AG20443 (cell line): ENCODE data around the gene ZNF444.

Experiments used
- DNase-seq: peaks from one replicate; pipeline ENCODE4 v3.0.0; 2012; ENCODE audit warnings: low spot score, mixed read lengths

ZNF444 gene

DNA sequence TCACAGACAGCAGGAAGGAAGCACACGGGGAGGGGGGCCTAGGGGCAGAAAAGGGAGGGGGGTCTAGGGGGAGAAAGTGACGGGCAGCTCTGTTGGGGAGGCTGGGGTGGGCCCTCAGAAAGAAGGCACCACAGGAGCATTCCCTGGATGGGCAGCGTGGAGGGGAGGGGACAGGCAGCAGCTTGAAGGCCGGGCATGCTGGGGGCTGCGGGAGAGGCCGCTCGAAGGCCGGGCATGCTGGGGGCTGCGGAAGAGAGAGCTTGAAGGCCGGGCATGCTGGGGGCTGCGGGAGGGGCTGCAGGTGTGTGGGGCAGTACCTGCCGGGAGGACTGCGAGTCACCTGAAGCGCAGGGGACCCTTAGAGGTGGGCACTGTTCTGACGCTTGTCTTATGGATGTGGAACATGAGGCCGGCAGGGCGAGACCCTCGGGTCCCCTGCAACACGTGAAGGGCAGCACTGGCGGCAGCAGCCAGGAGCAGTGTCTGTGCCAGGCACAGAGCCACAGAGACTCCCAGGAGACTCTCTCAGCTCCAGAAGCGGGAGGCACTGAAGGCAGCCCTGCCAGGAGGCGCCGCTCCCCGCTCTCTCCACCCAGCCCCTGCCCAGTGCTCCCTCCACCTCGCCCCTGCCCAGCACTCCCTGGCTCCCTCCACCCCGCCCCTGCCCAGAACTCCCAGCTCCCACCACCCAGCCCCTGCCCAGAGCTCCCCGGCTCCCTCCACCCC lies 33.3 kb upstream of the ZNF444 start:
- no peak for DNase-seq

DNA sequence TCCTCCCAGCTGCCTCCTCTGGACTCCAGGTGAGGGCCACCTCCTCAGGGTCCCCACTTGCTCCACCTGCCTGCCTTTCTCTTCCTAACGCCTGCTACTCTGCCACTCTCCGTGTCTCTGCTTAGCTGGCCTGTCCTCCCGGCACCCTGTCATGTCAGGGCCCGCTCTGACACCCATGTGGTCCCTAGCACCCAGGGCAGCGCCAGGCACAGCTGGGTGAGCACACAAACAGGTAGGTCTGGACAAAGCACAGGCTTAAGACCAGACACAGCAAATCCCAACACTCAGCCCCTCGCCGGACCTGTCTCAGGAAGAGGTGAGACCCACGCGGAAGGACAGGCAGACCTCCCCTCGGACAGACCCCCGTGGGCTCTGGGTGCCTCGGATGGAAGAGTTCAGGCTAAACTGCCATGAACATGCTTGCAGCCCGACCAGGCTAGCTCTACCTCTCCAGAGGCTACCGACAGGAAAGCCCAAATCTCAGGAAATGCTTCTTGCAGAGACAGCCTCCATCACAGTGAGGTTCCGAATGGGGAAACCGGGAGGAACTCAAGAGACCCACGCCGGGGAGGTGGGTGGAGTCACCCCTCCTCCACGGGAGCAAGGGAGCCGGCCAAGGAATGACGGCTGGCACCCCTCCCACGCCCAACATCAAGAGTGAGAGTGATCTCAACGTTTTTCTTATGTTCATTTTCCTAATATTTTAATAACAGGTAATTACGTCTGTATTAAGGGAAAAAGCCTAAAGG lies 32.5 kb upstream of the ZNF444 start:
- DNase-seq, result peak; percentile 61

DNA sequence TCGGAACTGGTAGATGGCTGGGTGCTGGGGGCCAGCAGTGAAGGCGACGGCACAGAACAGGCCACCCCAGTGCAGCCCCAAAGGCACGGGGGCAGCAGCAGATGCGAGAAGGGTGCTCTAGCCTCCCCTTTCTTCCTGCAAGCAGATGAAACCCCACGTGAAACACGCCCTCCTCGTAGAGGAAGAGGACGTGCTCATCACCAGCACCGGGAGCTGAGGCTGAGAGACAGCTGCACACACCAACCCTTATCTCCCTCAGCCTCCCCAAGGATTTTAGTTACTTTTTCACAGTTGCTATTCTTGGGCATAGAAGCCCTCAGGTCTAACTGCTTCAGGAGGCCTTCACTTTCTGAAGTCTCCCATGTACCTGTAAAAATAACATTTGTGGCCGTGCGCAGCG lies 31.9 kb upstream of the ZNF444 start:
- peak; percentile 32 for DNase-seq

DNA sequence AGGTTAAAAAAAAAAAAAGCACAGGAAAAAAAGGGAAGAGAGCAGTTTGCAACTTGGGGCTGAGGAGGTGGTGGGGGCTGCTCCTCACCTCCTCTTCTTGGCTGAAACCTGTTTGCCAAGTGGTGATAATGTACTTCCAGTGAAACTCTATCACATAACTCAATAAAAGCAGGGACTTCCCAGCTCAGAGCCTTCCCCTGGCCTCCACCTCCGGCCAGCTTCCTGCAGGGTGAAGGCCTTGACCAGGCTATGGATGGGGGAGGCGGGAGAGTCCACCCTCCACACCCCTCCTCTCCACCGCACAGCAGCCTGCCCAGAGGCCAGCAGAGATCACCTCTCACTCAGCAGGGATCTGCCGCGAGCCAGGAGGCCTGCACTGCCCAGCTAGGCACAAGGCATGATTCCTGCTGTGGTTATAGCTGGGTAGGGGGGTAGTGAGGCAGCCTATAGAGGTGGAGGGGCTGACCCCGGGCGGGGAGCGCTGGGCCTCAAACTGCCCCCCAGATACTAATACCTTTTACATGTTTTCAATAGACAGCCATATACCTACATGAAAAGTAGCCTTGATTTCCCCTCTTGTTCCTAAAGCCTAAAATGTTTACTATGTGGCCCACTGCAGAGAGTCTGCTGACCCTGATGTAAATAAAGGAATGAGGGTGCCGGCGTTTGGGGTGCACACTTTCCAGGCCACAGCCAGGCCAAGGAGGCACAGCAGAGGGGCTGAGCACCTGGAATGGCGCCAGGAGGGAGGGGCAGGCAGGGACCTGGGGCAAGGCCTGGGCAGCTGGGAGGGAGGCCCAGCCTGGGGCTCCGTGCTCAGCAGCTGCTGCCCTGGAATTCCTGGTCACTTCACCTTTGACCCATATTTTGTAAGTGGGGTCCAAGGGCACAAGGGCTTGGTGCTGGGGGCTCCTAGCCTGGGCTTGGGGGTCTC lies 30.3 kb upstream of the ZNF444 start:
- no peak for DNase-seq

DNA sequence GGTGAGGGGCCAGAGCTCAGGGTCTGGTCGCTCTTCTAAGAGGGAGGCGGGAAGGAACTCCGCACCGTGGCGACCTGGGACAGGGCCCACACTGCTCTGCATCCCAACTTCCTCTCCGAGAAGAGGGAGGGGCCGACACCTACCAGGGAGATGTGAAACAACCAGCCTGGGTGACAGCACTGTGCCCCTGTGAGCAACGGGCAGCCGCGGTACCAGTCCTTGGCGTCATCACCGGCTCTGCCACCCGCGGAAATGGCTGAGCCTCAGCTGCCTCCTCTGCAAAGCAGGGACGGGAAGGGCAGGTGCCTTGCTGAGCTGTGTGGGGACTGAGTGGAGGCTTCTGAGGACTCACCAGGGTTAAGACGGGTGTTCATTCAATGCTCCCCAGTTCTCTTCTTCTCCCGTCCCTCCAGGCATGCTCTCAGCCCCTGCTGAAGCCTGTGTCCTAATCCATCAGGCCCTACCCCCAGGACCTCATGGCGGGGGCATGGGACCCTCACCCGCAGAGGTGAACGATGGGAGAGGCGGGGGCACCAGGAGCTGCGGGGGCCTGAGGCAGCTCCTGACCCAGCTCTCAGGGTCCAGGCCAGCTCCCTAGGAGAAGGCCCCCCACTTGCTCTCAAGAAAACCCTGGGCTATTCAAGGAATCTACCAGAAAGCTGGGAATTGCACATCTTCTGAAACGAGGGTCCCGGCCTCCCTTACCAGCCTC lies 29.3 kb upstream of the ZNF444 start:
- DNase-seq, result no peak

DNA sequence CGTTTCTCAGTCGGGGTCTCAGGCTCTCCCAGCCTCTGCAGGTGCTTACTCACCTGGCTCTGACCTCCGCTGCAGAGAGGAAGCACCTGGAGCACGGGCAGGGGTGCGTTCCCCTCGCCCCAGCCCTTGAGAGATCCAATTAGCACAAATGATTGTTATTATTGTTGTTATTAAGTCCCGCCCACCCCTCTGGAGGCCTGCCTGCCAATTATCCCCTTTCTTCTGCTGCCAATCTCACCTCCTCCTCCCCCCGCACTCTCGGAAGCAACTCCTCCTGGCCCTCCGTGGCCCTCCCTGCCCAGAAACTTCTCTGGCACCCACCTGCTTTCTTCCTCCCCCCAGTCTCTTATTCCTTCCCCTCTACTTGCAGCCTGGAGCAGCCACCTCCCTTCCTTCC lies 28.8 kb upstream of the ZNF444 start:
- DNase-seq, result no peak

DNA sequence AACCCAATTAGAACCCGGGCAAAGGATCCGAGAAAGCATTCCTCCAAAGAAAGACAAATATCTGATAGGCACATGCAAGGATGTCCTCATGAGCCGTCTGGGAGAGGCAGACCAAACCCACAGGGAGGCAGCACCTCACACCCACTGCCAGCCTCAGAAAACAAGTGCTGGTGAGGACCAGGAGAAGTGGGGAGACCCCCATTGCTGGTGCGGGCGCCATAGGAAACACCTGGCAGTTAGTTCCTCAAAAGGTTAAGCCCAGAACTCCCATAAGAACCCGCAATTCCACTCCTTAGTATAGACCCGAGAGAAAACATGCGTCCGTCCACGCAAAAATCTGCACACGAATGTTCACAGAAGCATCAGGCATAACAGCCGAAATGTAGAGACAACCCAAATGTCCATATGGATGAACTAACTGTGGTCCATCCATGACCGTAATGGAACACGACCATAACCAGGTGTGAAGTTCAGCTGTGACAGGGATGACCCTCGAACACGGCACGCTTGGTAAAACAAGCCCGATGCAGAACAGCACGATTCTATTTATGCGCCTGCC lies 27.9 kb upstream of the ZNF444 start:
- DNase-seq, result no peak

DNA sequence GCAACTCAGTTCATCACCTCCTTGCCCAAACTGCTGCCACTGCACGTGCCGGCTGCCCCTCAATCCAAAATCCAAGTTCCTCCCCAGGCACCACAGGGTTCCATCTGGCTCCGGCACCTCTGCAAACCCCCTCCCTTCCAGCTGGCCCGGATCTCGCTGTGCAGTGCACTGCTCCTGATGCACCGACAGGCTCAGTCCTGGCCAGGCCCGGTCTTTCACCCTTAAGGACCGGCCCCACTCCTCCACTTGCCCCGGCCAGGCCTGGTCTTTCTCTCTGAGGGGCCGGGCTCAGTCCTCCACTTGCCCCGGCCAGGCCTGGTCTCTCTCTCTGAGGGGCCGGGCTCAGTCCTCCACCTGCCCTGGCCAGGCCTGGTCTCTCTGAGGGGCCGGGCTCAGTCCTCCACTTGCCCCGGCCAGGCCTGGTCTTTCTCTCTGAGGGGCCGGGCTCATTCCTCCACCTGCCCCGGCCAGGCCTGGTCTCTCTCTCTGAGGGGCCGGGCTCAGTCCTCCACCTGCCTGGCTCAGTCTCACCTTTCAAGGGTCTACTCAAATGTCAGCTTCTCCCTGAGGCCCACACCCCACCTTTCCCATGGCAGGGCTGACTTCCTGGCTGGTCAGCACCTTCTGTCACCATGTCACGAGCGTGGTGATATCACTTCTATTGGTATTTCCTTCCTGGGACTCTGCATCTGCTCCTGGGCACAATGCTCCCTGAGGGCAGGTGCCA lies 26.9 kb upstream of the ZNF444 start:
- no peak for DNase-seq

DNA sequence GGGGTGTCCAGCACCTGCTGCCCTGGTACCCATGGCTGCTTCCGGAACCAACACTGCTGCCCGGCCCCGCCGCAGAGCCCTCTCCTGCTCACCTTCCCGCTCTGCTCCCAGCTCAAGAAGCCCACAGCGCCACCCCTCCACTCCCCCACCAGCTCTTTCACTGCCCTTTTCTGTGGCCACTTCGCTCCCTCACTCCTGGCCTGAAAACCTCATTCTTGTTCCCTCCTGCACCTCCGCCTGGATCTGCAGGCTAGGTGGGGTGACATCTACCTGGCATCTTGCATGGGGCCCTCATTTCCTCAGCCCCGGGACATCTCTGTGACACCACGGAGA lies 26.3 kb upstream of the ZNF444 start:
- DNase-seq, result no peak

DNA sequence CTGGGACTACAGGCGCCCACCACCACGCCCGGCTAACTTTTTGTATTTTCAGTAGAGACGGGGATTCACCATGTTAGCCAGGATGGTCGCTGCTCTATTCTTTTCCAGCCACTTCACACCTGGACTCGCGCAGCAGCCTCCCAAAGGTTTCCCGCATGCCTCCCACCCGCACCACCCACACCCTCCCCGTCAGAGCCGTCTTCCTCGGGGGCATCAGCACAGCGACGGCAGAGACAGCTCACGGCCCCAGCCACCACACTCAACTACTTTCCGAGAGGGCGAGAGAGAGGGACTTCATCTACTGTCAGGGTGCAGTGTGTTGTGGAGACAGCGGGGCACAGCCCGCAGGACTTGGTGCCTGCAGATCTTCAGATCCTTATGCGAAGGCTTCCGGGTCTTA lies 25.6 kb upstream of the ZNF444 start:
- no peak for DNase-seq

DNA sequence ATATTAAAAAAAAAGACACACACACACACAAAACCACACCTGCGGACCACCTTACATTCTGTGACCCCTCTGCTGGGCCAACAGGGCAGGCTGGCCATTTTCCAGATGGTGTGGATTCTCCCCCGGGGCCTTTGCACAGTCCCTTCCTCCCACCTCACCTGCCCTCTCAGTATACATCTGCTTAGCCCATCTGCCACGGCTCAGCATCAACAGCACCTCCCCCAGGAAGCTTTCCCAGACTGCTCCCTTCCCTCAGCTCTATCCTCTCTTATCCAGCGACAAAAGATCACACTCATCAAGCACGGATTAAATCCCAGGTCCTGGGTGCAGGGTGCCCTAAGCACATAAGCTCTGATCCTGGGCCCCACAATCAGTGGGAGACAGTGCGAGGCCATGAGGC lies 24.5 kb upstream of the ZNF444 start:
- no peak for DNase-seq

DNA sequence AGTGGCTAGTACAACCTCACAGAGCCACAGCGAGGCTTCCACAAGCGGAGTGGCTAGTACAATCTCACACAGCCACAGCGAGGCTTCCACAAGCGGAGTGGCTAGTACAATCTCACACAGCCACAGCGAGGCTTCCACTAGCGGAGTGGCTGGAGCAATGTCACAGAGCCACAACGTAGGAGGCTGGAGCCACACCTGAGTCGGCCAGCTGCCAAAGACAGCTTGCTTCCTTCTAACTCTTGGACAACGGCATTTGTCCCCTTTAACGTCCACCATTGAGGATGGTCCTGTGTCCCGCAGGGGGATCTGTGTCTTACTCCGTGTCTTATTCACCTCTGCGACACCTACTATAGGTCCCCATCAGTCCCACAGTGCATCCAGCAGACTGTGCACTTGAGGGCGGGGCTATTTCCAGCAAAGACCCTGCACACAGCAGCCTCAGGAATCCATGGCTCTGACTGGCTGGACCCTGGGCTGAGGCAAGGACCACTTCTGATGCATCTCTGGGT lies 23.7 kb upstream of the ZNF444 start:
- DNase-seq, result no peak

DNA sequence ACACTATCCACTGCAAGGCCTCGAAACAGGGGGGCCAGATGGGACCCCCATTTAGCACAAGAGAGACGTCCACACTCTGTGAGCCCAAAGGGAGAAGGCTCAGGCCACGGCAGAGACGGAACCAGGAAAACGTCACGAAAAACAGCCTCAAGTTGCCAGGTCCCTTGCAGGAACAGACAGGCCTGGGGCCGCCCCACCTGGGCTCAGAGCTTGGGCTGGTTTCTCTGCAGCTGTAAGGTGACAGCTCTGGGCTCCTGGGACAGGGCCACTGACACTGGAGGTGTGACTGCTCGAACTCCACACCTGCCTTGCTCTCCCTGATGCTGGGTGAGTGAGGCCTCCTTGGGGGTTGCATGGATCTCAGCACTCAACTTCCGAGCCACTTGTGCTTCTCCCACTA lies 23.2 kb upstream of the ZNF444 start:
- no peak for DNase-seq

DNA sequence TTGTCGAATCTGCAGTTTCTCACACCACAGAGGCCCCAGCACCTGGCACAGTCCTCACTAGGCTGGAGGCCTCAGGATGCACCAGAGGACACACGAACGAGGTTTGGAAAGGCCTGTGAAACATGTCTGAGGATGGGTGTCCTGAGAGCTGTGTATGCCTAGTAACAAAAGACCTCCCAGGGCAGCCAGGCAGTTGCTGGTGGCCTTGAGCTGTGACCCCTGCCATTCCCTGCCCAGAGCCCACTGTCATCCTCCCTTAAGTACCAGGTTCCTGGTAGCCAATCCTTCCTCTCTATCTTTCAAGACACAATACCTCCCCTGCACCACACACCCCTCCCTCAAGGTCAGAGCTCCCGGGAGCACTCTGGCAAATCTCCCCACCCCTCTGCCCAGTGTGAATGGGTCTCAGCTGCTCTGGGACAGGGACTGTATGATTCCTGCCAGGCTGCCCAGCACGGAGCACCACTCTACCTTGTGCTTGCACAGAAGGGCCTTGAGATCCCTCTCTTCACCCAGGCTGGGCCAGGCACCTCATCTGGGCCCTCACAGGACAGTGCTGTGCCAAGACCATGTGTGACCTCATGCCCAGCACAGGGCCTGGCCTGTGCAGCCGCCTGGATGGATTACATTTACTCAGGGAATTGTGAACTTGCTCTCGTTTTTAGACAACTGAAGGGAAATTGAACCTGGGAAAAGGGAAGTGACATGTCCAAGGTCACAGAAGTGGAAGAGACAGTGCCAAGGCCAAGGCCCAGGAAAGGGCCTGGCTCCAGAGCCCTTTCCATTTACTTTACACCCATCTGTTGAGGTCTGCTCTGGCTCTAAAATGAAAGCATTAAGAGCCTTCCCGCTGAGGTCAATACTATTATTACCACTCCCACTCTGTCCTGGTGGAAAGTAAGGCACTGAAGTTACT lies 22.2 kb upstream of the ZNF444 start:
- DNase-seq, result no peak

DNA sequence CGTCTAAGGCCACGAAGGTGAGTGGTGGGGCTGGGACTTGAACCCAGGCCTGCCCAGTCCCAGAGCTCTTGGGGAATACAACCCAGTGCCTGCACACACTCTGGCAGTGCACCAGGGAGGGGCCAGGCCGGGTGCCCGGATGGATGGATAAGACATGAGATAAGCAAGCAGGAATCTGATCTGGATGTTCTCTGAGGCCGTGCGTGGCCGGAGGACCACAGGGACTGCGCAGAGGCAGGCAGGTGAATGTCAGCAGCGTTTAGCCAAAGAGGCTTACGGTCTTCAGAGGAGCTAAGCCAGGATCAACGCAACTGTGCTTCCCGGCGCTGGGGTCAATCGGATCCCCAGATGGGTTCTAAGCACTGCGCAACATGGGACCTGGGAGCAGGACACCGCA lies 21.5 kb upstream of the ZNF444 start:
- peak; percentile 41 for DNase-seq

DNA sequence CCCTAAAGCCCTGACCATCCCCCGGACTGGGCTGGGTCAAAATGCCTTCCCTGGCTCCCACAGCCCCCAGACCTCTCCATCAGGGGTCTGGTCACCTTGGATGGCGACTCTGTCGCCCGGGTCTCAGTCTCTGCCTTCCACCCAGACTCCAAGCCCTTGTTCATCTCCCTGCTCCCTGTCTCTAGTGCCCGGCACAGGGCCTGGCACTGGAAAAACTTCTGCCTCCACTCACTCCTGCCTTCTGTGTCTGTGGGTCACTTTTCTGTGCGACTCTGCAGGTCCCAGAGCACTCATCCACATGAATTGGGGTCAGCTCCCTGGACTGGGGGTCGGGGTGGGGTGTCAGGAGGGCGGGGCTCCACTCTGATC lies 21.1 kb upstream of the ZNF444 start:
- DNase-seq, result no peak

DNA sequence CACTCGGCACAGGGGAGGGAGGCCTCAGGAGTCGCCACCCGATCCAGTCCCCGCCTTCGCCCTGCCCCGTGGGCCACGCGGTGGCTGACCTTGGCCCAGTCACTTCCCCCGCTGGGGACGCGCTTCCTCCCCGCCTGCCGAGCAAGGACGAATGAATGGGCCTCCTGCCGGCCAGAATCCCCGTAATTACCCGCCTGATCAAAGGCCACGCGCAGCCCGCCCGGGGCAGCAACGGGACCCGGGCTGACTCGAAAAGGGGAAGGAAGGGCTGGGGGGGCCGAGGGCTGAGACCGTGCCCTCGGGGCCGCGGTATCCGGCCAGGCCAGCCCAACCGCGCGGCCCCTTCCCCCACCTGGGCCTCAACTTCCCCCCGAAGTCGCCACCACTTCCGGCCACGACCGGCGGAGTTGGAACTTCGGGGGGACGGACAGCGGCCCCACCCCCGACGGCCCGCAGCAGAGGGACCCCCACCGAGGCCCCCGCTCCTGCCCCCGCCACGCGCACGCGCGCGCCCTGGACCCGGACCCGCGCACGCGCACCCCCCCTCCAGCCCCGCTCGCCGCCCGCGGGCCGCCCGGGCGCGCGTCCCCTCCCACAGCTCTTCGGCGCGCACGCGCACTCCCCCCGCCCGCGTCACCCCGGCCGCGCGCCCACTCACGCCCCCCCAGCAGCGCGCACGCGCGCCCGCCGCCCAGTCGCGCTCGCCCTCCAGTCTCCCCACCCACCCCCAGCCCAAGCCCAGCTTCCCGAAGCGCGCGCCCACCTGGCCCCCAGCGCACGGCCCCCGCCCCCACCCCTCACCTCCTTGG lies 20.5 kb upstream of the ZNF444 start:
- peak; percentile 97 for DNase-seq

DNA sequence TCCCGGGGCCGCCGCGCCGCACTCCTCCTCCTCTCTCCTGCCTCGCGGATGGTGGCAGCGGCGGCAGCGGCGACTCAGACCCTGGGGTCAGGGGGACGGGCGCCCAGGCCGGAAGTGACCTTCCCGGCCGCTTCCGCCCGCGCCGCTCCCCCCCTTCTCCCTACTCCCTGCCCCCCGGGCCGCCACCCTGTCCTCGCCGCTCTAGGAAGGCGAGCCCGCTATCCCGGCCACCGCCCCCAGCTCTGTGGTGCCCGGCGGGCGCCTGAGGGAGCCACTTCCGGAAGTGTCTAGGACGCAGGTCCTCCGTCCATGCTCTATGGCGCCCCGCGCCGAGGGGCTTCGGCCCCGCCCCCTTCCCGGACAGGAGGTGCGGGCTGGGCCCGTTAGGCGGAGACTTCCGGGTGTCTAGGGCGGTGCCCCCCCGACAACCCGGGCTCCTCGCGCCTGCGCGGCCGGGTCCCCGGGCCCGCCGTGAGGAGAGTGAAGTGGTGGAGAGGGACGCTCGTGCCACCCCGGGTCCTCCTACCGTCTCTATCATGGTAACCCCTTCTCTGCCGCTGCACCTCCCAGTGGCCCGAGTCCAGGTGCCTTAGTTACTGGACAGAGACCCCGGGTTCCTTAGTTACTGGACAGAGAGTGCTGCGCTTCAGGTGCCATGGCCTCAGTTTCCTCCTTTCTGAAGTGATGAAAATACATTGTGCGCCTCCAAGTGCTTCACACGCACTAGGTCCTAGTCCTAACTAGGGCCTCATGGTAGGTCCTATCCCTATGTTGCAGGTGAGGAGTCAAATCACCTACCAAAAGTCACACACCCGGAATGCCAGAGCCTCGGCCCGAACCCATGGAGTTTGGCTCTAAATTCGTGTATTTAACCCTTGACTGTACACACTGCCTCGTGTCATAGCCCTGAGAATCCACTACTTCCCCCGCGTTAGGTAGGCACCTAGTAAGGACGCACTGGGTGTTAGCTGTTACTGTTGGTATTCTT lies 19.6 kb upstream of the ZNF444 start, which contains the start of gene ZNF787:
ZNF787 (minus strand) TSS at position 116 of the 988 bp plus-strand sequence. CDS start 18,078 bp downstream, outside the sequence.
- peak; percentile 99 for DNase-seq
